ENCODE measurements around the gene HCAR3.
A peak's percentile ranks its signal among the peaks of the same experiment; 100 is the strongest.
"Not testable (repeated sequence)": the region's sequence is repeated elsewhere in the genome, so short reads cannot be mapped to it uniquely, and the experiment has no call there.

The HCAR3 gene

DNA sequence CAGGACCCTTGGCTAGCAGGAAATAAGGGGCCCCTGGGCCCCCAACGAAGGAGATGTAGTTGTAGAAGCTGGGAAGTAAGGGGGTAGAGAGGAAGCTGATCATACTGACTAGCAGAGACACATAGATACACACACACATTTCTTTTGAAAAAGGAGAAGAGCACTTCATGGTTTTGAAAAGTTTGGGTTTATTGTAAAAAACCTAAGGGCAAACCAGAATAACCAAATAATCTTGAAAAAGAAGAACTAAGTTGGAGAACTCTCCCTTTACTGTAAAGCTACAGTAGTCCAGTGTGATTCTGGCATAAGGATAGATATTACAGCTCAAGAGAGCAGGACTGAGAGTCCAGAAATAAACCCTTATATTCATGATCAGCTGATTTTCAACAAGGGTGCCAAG lies 5.8 kb upstream of the HCAR3 start:
- POLR2A ChIA-PET: interaction anchor here (0.6 kb wide), 1 partner anchor 76 kb away, joined by 3 read pairs; no protein-coding TSS in a partner anchor
- CTCF ChIA-PET: interaction anchor here (1.1 to 1.7 kb wide), 3 partner anchors 13 to 84 kb away, joined by 4 to 6 read pairs (median 5); no protein-coding TSS in a partner anchor
- no peak for TF ChIP-seq CTCF (IDR thresholded peaks at IDR 0.05; ENCODE audit: control extremely low read depth, extremely low read depth, low read depth, missing control alignments)
- no peak for DNase-seq (ENCODE audit: extremely low spot score)

DNA sequence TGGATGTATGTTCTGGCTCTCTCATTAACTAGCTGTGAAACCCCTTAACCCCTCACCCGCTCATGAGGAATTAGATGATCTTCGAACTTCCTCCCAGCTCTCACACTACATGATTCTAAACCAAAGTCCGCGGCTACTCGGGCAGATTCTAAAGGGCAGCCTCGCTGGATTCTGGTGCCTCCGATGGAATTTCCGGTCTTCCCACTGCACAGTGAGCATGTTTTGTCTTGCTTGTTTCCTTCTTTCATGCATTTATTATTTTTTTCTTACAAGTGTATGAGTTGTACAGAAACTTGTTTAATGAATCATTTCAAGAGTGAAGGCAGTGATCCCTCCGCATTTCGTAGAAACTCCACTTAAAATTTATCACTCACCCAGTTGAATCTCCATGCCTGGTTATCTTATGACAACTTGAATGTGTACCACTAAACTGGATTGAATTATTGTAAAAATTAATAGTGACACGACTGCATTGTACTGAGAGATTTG lies 4.5 kb upstream of the HCAR3 start:
- DNase-seq (ENCODE audit: extremely low spot score): peak; percentile 36
- CTCF ChIA-PET: no interaction called here
- TF ChIP-seq CTCF (IDR thresholded peaks at IDR 0.05; ENCODE audit: control extremely low read depth, extremely low read depth, low read depth, missing control alignments): no peak
- POLR2A ChIA-PET: no interaction called here

DNA sequence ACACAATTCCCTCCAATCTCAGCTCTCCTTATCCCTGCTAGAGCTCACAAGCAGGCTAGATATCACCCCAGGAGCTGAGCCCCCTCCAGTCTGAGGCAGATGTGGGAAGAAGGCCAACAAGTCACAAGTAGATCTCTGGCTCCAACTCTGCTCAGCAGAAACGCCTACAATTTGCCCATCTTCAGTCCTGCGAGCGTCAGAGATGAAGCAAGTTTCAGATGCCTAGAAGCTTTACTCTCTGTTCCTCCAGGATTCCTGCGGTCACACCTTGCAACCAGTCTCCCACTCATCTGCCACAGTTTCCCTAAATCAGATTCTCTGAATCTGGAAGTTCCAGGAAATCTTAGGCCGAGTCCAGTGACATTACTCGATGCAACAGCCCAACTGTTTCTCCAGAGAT lies 1.4 kb downstream of the HCAR3 start:
- POLR2A ChIA-PET; DNase-seq (ENCODE audit: extremely low spot score): not testable (repeated sequence)
- CTCF ChIA-PET: interaction anchor here (0.5 kb wide), 1 partner anchor 715 kb away, joined by 3 read pairs; no protein-coding TSS in a partner anchor

DNA sequence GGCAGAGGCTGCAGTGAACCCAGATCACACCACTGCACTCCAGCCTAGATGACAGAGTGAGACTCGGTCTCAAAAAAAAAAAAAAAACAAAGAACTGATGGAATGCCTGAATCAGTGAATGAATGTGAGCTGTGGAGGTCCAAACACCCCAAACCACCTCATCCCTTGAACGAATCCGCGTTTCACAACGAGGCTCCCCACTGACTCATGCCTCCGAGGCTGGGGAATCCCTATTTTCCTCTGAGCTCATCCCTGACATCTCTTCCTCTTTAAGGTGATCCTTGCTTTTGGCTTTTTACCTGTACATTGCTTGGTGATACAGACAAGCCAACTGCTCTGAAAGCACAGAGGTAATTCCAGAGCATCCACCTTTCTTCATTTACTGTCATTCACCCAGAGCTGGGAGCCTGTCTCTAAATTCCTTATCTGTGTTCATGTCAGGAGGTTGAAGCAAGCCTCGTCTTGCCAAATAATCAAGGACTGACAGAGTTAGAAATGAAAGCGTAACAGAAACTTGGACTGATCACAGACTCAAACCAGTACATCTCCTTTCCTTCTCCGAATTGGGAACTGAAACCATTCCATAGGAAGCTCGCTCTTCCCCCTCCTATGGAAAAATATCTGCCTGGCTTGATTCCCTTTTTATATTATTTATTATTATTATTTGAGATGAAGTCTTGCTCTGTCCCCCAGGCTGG lies 3.0 kb downstream of the HCAR3 start:
- POLR2A ChIA-PET: not testable (repeated sequence)

GRCh38 chr12:122711266-122711665 lies 5.3 kb downstream of the HCAR3 start:
- CTCF ChIA-PET: interaction anchor here (1.0 kb wide), 1 partner anchor 57 kb away, joined by 3 read pairs; no protein-coding TSS in a partner anchor
- POLR2A ChIA-PET; DNase-seq (ENCODE audit: extremely low spot score): not testable (repeated sequence)

More for the DNA sequence above, 3.0 kb downstream of the HCAR3 start:
- CTCF ChIA-PET; DNase-seq (ENCODE audit: extremely low spot score): not testable (repeated sequence)

DNA sequence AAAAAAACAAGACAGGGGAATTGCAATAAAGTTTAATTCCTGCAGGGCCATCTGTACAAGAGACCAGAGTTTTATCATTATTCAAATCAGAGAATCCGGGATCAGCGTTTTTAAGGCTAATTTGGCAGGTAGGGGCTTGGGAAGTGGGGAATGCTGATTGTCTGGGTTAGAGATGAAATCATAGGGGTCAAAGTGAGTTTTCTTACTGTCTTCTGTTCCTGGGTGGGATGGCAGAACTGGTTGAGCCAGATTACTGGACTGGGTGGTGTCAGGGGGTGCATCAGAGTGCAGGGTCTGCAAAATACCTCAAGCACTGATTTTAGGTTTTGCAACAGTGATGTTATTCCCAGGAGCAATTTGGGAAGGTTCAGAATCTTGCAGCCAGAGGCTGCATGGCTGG lies 6.3 kb downstream of the HCAR3 start:
- POLR2A ChIA-PET; DNase-seq (ENCODE audit: extremely low spot score): not testable (repeated sequence)
- CTCF ChIA-PET: interaction anchor here (1.0 kb wide), 1 partner anchor 56 kb away, joined by 3 read pairs; no protein-coding TSS in a partner anchor

DNA sequence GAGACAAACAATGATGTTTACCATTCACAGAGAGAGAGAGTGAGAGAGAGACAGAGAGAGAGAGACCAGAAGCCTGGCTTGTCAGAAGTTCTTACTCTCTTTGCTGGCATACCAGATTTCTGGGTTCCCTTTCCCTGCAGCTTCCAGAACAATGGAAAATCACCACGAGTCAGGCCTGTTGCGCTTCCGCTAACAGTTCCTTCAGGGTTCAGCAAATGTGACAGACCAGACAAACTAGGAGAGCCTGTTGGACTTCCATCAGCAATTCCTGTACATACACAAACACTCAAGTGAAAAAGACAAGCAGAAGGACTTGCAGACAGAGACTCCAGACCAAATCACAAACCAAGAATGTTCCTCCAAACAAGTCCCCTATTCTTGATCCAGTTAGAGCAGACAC lies 7.3 kb downstream of the HCAR3 start:
- DNase-seq (ENCODE audit: extremely low spot score); CTCF ChIA-PET; POLR2A ChIA-PET: not testable (repeated sequence)

DNA sequence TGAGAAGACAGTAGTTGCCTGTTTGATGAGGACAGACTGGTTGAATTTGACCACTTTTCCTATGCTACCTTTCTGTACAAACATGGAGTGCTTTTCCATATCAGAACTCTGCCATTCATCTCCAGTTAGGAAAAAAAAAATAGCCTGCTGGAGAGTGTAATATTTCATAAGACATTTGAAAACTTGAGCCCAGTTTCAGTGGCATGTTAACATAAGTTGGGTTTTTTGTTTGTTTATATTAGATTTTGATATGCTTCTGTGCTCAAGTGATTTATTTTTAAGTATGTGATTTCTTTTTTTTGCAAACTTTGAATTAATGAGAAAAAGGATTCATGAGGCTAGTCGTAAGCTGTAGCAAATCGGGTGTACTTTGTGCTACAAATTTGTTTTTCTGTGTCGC lies 12.8 kb downstream of the HCAR3 start:
- DNase-seq (ENCODE audit: extremely low spot score); POLR2A ChIA-PET; CTCF ChIA-PET: not testable (repeated sequence)

DNA sequence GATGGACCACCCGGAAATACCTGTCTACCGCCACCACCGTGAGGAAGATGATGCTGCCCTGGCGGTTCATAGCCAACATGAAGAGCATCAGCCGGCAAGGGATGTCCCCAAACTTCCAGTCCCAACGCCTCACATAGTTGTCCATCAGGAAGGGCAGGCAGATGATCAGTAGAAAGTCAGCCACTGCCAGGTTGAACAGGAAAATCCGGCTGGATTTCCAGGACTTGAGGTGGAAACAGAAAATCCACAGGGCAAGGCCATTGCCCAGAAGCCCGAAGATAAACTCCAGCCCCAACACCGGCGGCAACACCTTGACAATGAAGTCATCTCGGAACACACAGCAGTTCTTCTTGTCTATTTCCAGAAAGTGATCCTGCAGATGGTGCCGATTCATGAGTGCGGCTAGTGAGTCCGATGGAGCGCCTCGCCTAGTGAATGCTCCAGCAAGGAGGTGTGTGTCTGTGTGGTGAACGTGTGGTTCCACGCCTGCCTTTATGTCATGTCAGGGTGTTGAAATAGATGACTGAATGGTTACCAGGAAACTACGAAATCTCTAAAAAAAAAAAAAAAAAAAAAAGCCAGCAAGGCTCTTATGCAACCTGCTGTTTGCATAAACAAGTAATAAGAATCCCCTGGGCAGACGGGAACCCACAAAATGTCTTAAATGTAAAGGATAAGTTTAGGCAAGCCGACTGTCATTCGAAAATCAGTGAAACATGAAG lies 13.6 kb downstream of the HCAR3 start, which contains the start of gene HCAR2:
HCAR2 (minus strand) TSS at position 468 of the 722 bp plus-strand sequence; CDS start at position 394, 74 bp downstream.
- POLR2A ChIA-PET; DNase-seq (ENCODE audit: extremely low spot score); CTCF ChIA-PET: not testable (repeated sequence)

- POLR2A ChIA-PET; DNase-seq (ENCODE audit: extremely low spot score); CTCF ChIA-PET: not testable (repeated sequence)
These were observed 15.1 kb downstream of the HCAR3 start for GRCh38 chr12:122701481-122701880.

GRCh38 chr12:122700038-122700710 lies 16.4 kb downstream of the HCAR3 start:
- DNase-seq (ENCODE audit: extremely low spot score); POLR2A ChIA-PET; CTCF ChIA-PET: not testable (repeated sequence)

DNA sequence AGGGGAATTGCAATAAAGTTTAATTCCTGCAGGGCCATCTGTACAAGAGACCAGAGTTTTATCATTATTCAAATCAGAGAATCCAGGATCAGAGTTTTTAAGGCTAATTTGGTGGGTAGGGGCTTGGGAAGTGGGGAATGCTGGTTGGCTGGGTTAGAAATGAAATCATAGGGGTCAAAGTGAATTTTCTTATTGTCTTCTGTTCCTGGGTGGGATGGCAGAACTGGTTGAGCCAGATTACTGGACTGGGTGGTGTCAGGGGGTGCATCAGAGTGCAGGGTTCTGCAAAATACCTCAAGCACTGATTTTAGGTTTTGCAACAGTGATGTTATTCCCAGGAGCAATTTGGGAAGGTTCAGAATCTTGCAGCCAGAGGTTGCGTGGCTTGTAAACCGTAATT lies 19.7 kb downstream of the HCAR3 start:
- POLR2A ChIA-PET; DNase-seq (ENCODE audit: extremely low spot score): not testable (repeated sequence)

More for the DNA sequence above, 19.7 kb downstream of the HCAR3 start:
- CTCF ChIA-PET: interaction anchor here (0.9 to 1.1 kb wide), 2 partner anchors 14 to 163 kb away, joined by 3 to 4 read pairs; no protein-coding TSS in a partner anchor

Data from GM10248 (cell line).